Parathyroid adenoma (tissue), 2 donors: ENCODE results near the gene TNIP2.
A peak's percentile ranks its signal among the peaks of the same experiment; 100 is the strongest.

Experiments used
- H2AFZ ChIP-seq: fragments of 300-600 bp; sonication (generic); one replicate; pipeline ENCODE4 v1.7.0; 2017; ENCODE audit warnings: antibody characterized with exemption, mild to moderate bottlenecking
- H3K27ac ChIP-seq: fragments of 300-600 bp; sonication (generic); one replicate; pipeline ENCODE4 v1.7.0; 2017
- H3K27me3 ChIP-seq: fragments of 300-600 bp; sonication (generic); one replicate; pipeline ENCODE4 v1.7.0; 2017; ENCODE audit warnings: low read length; ENCODE audit not compliant: control insufficient read depth, insufficient read depth
- H3K36me3 ChIP-seq: fragments of 300-600 bp; sonication (generic); one replicate; pipeline ENCODE4 v1.7.0; 2017; ENCODE audit warnings: low read length; ENCODE audit not compliant: control insufficient read depth, insufficient read depth
- H3K4me1 ChIP-seq: fragments of 300-600 bp; sonication (generic); one replicate; pipeline ENCODE4 v1.7.0; 2017; ENCODE audit warnings: control low read depth
- H3K4me2 ChIP-seq: fragments of 300-600 bp; sonication (generic); one replicate; pipeline ENCODE4 v1.7.0; 2017; ENCODE audit warnings: low read length
- H3K4me3 ChIP-seq: fragments of 300-600 bp; sonication (generic); one replicate; pipeline ENCODE4 v1.7.0; 2017; ENCODE audit warnings: low read depth, low read length
- H3K79me2 ChIP-seq: fragments of 300-600 bp; sonication (generic); one replicate; pipeline ENCODE4 v1.7.0; 2017; ENCODE audit warnings: control low read depth
- H3K9ac ChIP-seq: fragments of 300-600 bp; sonication (generic); one replicate; pipeline ENCODE4 v1.7.0; 2017; ENCODE audit warnings: mild to moderate bottlenecking
- H3K9me3 ChIP-seq: fragments of 300-600 bp; sonication (generic); one replicate; pipeline ENCODE4 v1.7.0; 2017; ENCODE audit warnings: low read length; ENCODE audit not compliant: control insufficient read depth
- TF ChIP-seq, protein P1 (sequence below): fragments of 300-600 bp; sonication (generic); IDR thresholded peaks from one replicate; pipeline ENCODE4 v1.7.0; 2017; ENCODE audit warnings: antibody characterized with exemption, mild to moderate bottlenecking
- donor health status: primary hyperparathyroidism.

Gene TNIP2

DNA sequence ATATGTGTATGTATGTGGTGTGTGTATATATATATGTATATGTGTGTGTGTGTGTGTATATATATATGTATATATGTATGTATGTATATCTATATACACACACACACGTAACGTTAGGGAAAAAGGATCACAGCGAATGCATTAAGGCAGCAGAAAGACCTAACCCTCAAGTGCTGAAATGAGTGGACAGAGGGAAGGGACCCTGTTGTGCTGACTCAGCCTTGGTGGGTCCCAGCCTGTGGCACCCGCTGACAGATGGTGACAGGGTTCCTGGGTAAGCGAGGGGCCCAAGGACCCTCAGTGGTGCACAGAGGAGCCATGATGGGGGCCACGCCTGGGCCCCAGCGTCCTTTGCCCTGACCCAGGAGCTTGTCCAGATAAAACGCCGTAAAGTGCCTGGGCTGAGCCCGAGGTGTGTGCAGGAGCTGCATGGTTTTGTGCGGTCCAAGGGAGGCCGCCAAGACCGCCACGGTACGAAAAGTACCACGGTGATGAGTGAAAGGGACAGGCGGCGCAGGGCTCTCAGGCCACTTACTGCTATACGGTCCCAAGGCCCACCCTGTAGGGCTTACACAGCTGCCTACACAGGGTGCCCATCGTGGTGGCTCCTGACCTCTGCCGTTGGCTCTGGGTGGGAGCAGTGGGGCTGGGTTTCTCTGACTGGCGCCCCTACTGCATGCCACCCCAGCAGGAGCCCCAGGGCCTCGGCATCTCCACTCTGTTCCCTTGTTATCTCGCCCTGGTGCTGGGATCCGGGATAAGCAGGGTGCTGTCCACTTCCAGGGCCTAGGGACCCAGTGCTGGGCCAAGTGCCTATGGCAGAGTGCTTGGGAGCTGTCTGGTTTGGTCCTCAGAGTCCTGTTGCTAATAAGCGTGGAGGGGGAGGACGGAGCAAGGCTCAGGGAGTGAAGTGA lies 46.7 kb upstream of the TNIP2 start:
- H3K4me1 ChIP-seq = peaks cover 14% of the 10 kb centered on the region

DNA sequence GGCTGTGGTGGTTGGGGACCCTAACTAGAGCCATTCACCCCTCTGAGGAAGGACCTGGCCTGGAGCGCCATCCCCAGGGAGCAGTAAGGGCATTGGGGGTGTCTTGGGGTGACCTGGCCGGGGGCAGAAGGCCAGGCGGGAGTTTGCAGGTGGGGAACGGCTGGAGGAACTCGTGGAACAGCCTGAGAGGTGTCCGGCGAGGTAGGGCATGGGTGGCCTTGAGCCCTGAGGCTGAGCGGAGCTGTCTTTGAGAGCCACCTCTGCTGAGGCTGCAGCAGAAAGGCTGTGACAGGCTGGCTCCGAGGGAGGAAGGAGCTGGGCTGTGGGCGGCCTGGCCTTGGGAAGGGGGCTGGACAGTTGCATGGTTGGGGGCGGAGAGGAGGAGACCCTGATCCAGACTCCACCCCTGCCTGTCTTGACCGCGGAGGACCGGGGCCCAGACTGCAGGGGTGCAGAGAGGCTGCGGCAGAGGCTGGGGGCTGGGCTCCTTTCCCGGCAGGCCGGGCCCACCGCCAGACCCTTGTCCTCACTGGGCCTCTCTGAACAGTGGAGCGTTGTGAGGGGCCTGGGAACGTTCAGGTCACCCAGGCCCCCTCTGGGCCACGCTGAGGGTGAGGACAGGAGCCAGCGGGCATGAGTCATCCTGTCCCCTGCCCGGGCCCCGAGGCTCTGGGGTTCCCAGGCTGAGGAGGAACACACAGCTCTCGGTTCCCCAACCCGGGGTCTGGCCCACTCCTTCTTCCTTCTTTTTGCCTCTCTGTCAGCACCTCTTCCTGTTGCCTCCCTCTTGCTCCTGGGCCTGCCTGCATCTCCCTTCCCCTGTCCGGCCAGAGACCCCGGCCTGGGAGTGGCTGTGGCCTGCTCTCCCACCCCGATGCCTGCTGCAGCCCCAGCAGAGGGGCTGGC lies 44.8 kb upstream of the TNIP2 start:
- Histone ChIP-seq H3K4me3 (no peak overlapping the region), H3K9me3 (no peaks in the 10 kb centered on the region), H3K4me1 (peaks cover 30% of the 10 kb centered on the region), H3K4me2 (no peak overlapping the region), H3K36me3 (no peaks in the 10 kb centered on the region), H3K79me2 (peaks cover 34% of the 10 kb centered on the region), H3K9ac (no peak overlapping the region), H2AFZ (no peak overlapping the region), H3K27ac (peak overlapping the region; percentile 51), H3K27me3 (no peaks in the 10 kb centered on the region)
- TF ChIP-seq, protein P1, sequence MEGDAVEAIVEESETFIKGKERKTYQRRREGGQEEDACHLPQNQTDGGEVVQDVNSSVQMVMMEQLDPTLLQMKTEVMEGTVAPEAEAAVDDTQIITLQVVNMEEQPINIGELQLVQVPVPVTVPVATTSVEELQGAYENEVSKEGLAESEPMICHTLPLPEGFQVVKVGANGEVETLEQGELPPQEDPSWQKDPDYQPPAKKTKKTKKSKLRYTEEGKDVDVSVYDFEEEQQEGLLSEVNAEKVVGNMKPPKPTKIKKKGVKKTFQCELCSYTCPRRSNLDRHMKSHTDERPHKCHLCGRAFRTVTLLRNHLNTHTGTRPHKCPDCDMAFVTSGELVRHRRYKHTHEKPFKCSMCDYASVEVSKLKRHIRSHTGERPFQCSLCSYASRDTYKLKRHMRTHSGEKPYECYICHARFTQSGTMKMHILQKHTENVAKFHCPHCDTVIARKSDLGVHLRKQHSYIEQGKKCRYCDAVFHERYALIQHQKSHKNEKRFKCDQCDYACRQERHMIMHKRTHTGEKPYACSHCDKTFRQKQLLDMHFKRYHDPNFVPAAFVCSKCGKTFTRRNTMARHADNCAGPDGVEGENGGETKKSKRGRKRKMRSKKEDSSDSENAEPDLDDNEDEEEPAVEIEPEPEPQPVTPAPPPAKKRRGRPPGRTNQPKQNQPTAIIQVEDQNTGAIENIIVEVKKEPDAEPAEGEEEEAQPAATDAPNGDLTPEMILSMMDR = no peak

More for the DNA sequence above, 46.7 kb upstream of the TNIP2 start:
- H3K4me2 ChIP-seq = no peak overlapping the region
- no peak overlapping the region for H3K27ac ChIP-seq
- H3K79me2 ChIP-seq = peaks cover 36% of the 10 kb centered on the region
- H3K27me3 ChIP-seq = no peaks in the 10 kb centered on the region
- TF ChIP-seq, protein P1 = no peak
- no peaks in the 10 kb centered on the region for H3K9me3 ChIP-seq
- no peak overlapping the region for H3K4me3 ChIP-seq
- no peak overlapping the region for H2AFZ ChIP-seq
- no peak overlapping the region for H3K9ac ChIP-seq
- no peaks in the 10 kb centered on the region for H3K36me3 ChIP-seq

DNA sequence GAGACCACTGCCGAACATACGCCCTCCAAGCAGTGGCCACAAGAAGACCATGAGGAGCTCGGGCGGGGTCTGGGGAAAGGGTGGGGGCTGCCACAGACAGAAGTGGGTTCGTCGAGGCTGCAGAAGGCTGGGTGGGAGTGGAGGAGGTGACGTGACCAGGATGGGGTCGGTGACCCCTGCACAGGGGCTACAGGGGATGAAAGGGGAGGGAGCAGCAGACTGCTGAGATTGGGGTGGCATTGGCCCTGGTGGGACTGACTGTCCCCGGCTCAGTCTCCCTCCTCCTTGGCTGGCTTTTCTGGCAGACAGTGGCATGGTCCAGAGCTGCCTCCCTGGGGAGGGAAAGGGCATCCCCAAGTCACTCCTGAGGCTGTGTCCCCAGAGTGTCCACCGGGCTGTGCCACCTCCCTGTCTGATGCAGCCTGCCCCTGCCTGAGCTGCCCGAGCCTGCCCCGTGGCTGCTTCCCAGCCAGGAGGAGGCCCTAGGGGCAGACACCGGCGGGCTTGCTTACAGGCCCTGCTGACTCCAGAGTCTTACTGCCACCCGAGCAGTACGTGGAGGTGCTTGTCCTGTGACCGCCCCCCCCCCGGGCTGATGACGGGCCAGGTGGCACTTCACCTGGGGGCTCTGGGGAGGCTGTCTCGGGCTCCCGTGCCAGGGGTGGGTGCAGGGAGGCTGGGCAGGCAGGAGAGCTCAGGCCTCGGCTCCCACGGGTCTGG lies 44.0 kb upstream of the TNIP2 start:
- TF ChIP-seq, protein P1 = no peak
- Histone ChIP-seq H3K79me2 (peaks cover 34% of the 10 kb centered on the region), H3K9me3 (no peaks in the 10 kb centered on the region), H3K4me1 (peaks cover 38% of the 10 kb centered on the region), H2AFZ (no peak overlapping the region), H3K4me2 (no peak overlapping the region), H3K27me3 (no peaks in the 10 kb centered on the region), H3K27ac (peak overlapping the region; percentile 29), H3K36me3 (no peaks in the 10 kb centered on the region), H3K4me3 (no peak overlapping the region), H3K9ac (no peak overlapping the region)

DNA sequence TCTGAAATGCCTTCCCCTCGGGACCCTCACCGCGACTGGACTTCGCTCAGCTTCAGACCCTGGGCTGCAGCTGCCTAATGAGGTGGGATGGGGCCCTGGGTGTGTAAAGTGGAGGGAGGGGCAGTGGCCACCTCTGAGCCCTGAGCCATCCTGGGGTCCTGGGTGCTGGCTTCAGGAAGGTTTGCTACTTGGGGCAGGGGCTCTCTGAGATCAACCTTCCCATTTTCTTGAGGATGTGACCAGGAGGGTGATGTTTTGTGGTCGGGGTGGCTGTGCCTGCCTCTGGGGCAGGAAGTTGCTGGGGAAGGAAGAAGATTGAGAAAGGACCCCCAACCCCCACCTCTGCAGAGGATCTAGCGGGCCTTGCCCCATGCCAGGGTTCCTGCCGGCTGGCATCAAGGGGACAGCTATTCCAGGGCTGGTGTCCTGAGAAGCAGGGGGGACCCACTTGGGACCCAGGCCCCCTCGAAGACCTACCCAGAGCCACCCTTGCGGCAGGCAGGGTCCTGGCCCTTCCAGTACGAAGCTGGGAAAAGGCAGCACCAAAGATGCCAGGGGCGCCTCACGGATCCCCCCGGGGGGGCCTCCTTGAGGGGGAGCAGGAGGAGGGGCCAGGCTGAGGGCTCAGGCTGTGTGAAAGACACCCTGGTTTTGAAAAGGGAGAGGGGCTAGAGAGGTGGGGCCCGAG lies 43.2 kb upstream of the TNIP2 start:
- no peak overlapping the region for H3K9ac ChIP-seq
- no peaks in the 10 kb centered on the region for H3K27me3 ChIP-seq
- peaks cover 26% of the 10 kb centered on the region for H3K79me2 ChIP-seq
- TF ChIP-seq, protein P1 = no peak
- H3K4me3 ChIP-seq = no peak overlapping the region
- peaks cover 46% of the 10 kb centered on the region for H3K4me1 ChIP-seq
- no peak overlapping the region for H2AFZ ChIP-seq
- H3K9me3 ChIP-seq = no peaks in the 10 kb centered on the region
- no peak overlapping the region for H3K4me2 ChIP-seq
- H3K27ac ChIP-seq = peak overlapping the region; percentile 95
- no peaks in the 10 kb centered on the region for H3K36me3 ChIP-seq
